RWPE1 (cell line): Measurements from ENCODE around the gene CDK5RAP2.

ENCODE experiments used
- CTCF ChIA-PET: fragments of 350-600 bp; sonication (Branson Sonifier 250); formaldehyde crosslinking; extraction: SDS; loops from one replicate; lab custom pipeline; 2021; lab: Yijun Ruan, JAX
- POLR2A ChIA-PET: fragments of 400-600 bp; formaldehyde crosslinking; extraction: SDS; loops from one replicate; lab custom pipeline; 2020; ENCODE audit warnings: antibody characterized with exemption; ENCODE audit not compliant: low non-redundant PET; lab: Yijun Ruan, JAX
- DNase-seq: peaks from one replicate; pipeline ENCODE4 v3.0.0; 2012; ENCODE audit warnings: low spot score
- H3K27ac ChIP-seq: fragments of 450-650 bp; 2 replicates; pipeline ENCODE4 v1.5.1; 2017
- CTCF ChIP-seq: fragments of 450-650 bp; conservative IDR thresholded peaks from 2 replicates; pipeline ENCODE4 v1.5.1; 2017; ENCODE audit warnings: low read depth, mild to moderate bottlenecking

Gene CDK5RAP2

DNA sequence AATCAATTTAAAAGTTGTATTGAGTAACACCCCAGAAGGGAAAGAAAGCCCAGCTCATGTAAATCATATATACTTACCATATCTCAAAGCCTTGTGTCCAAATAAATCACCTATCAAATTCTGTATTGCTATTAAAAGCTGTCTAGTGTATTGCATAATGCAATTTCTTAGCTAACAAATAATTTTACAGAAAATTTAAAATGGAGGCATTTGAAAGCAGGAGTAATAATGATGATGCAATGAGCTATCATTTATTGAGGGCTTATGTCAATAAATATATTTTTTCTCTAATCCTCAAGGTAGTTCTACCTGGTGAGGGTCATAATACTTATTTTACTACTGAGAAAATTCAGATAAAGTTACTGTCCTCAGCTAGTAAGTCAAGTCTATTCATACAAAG, 42.8 kb upstream of the CDK5RAP2 start:
- H3K27ac ChIP-seq: no peak overlapping the region
- TF ChIP-seq CTCF: no peak
- ChIA-PET POLR2A (no interaction called here), CTCF (interaction anchor here (0.6 kb wide), 1 partner anchor 1334 kb away, joined by 3 read pairs; no protein-coding TSS in a partner anchor)
- no peak for DNase-seq

DNA sequence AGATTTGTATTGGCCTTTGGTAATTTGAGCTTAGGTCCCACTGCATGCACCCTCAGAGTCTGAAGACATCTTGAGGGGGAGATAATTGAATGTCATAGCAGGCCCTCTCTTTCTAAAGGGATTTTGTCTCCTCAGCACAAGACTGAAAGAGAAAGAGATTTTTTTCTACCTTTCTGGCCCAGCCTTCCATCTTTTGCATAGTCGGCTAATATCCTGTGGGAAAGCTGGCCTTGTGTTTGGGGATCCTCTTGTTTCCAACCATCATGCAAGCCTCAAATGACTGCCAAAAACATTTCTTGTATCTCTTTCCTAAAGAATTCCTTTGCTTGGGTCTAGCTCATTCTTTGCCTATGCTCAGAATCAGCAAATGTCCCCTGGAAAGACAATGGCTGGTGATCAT, 42.0 kb upstream of the CDK5RAP2 start:
- ChIA-PET CTCF (interaction anchor here (0.6 kb wide), 1 partner anchor 200 kb away, joined by 4 read pairs; no protein-coding TSS in a partner anchor), POLR2A (no interaction called here)
- no peak for TF ChIP-seq CTCF
- no peak for DNase-seq
- no peak overlapping the region for H3K27ac ChIP-seq

DNA sequence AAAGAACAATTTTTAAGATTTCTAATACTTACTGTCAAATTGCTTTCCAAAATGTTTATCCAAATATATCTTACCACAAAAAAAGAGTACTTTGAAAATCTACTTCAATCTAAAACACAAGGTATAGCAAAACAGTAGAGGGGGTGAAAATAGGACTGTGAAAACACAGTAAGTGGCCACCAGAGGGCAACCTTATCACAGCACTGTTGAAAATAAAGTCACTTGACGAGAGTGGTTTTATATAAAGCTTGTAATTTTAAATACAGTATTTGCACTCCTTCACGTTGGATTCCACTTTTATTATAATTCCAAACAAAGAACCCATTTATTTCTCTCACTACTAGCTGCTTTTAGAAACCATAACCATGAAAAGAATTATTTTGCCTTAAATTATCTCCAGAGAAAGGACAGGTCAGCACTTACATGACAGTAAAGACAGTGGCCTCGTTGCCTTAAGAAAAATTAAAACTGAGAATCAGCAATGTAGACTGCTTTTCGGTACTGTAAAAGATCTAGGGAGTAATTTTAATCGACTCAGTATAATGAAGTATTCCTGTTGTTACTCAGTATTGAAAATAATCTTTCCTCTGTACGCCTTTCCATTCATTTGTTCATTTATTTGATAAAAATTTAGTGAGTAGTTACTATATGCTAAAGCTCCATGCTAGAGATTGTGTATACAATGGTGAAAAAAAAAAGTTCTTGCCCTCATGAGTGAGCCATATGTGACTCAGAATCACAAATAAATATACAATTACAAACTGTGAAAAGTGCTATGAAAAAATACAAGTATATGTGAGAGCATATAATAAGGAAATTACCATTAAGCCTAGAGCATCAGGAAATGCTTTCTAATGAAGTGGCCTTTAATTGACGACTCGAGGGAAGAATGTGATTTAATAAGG, 40.0 kb upstream of the CDK5RAP2 start:
- DNase-seq: peak; percentile 85
- H3K27ac ChIP-seq: no peak overlapping the region
- POLR2A ChIA-PET: no interaction called here
- TF ChIP-seq CTCF: peak; percentile 99
- CTCF ChIA-PET: interaction anchor here (0.6 to 1.2 kb wide), 28 partner anchors 9 to 1860 kb away, joined by 3 to 11 read pairs (median 4); no protein-coding TSS in a partner anchor

DNA sequence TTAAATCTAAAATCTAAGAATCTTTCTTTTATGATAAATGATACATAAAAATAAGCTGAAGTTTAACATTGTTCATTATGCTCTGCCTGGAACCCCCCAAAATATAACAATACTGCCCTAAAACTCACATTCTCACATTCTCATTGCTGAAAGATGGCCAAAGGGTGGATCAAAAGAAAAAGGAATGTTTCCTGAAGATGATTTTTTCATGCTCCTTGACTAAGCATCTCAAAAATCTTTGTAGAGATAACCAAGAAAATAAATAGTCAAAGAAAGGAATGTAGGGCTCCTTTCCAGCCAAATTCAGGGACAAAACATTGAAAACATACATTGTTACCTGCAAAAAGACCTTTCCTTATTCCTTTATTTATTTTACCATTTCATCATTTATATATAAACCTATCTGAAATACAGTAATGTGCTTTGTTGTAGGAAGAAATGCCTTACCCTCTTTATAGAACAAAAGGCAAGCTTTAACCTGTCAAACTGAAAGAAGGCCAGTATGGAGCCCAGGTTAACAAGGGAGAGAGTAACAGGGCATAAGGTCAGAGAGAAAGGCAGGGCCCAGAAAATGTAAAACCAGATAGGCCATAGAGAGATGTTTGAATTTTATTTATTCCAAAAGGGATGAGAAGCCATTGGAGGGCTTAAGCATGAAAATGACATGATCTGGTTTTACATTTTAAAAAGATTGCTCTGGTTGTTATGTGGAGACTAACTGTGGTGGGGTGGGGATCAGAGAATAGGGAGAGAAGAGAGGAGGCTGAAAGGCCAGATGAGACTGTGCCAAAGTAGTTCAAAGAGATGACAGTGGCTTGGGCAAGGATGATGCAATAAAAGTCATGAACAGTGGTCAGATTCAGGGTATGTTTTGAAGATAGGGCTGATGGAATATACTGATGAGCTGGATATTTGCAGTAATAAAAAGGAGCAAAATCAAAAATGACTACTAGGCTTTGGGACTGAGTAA, 37.3 kb upstream of the CDK5RAP2 start:
- DNase-seq: no peak
- POLR2A ChIA-PET: no interaction called here
- H3K27ac ChIP-seq: no peak overlapping the region
- no peak for TF ChIP-seq CTCF
- CTCF ChIA-PET: interaction anchor here (0.6 to 0.8 kb wide), 4 partner anchors 8 to 582 kb away, joined by 3 to 5 read pairs (median 3); no protein-coding TSS in a partner anchor

DNA sequence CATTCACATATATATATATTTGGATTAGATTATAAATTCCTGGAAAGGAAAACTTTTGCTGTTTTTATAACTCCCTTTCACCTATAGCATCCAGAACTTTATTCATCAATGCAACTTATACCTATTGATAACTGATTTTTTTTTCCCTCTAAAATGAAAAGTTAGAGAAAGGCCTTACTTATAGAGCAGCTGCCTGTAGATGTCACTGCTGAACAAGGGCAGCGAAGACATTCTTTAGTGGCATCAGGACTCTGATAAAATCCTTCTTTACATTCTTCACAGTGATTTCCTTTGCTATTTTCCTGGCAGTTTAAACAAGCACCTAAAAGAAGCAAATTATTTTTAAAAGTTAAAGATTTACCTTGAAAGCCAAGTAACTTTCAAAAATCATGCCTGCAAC, 32.3 kb upstream of the CDK5RAP2 start:
- POLR2A ChIA-PET: no interaction called here
- H3K27ac ChIP-seq: no peak overlapping the region
- TF ChIP-seq CTCF: peak; percentile 45
- no peak for DNase-seq
- CTCF ChIA-PET: no interaction called here

GRCh38 chr9:120611690-120612068, 31.7 kb upstream of the CDK5RAP2 start:
- ChIA-PET POLR2A (no interaction called here), CTCF (interaction anchor here (0.6 to 1.7 kb wide), 2 partner anchors 8 to 154 kb away, joined by 3 to 4 read pairs; no protein-coding TSS in a partner anchor)
- no peak for TF ChIP-seq CTCF

More at GRCh38 chr9:120611690-120612068, 31.7 kb upstream of the CDK5RAP2 start:
- H3K27ac ChIP-seq: no peak overlapping the region
- no peak for DNase-seq
